Measurements from ENCODE around the gene ADGRF3.
"Not testable (repeated sequence)": the region's sequence is repeated elsewhere in the genome, so short reads cannot be mapped to it uniquely, and the experiment has no call there.

ADGRF3 gene

GRCh38 chr2:26314243-26314642 is 32.3 kb downstream of the ADGRF3 start:
- DNase-seq: no peak

GRCh38 chr2:26313446-26313845 is 33.1 kb downstream of the ADGRF3 start:
- no peak for DNase-seq

GRCh38 chr2:26312471-26312870 is 34.1 kb downstream of the ADGRF3 start:
- DNase-seq: no peak

GRCh38 chr2:26309921-26310320 is 36.7 kb downstream of the ADGRF3 start:
- no peak for DNase-seq

- DNase-seq: no peak
Observed at GRCh38 chr2:26305540-26305939, 41.0 kb downstream of the ADGRF3 start.

GRCh38 chr2:26305094-26305493 is 41.5 kb downstream of the ADGRF3 start:
- DNase-seq: not testable (repeated sequence)

- no peak for DNase-seq
Observed at GRCh38 chr2:26302846-26303245, 43.7 kb downstream of the ADGRF3 start.

GRCh38 chr2:26300234-26300925 is 46.2 kb downstream of the ADGRF3 start:
- peak; percentile 58 for DNase-seq

- DNase-seq: no peak
Observed at GRCh38 chr2:26299471-26300101, 47.0 kb downstream of the ADGRF3 start.

- no peak for DNase-seq
Observed at GRCh38 chr2:26298638-26299393, 47.8 kb downstream of the ADGRF3 start.

- peak; percentile 29 for DNase-seq
Observed at GRCh38 chr2:26298286-26298637, 48.3 kb downstream of the ADGRF3 start.

GRCh38 chr2:26297061-26297460 is 49.5 kb downstream of the ADGRF3 start:
- no peak for DNase-seq

- no peak for DNase-seq
Observed at GRCh38 chr2:26295511-26295910, 51.1 kb downstream of the ADGRF3 start.

- DNase-seq: no peak
Observed at GRCh38 chr2:26292646-26293045, 53.9 kb downstream of the ADGRF3 start.

GRCh38 chr2:26290001-26290400 is 56.6 kb downstream of the ADGRF3 start:
- no peak for DNase-seq

- DNase-seq: no peak
Observed at GRCh38 chr2:26285931-26286330, 60.7 kb downstream of the ADGRF3 start.

GRCh38 chr2:26284132-26284531 is 62.5 kb downstream of the ADGRF3 start:
- DNase-seq: no peak

- no peak for DNase-seq
Observed at GRCh38 chr2:26283606-26284005, 63.0 kb downstream of the ADGRF3 start.

- DNase-seq: no peak
Observed at GRCh38 chr2:26281226-26281625, 65.4 kb downstream of the ADGRF3 start.

- peak; percentile 4 for DNase-seq
Observed at GRCh38 chr2:26279886-26280285, 66.7 kb downstream of the ADGRF3 start.

- DNase-seq: no peak
Observed at GRCh38 chr2:26276484-26277227, 69.9 kb downstream of the ADGRF3 start.

GRCh38 chr2:26274058-26274613 is 72.5 kb downstream of the ADGRF3 start:
- DNase-seq: no peak

GRCh38 chr2:26273501-26273900 is 73.1 kb downstream of the ADGRF3 start:
- no peak for DNase-seq
